HG02943 (cell line): Measurements from ENCODE around the gene CHD3.

Experiments
- ATAC-seq: cut with Tn5 transposase; IDR thresholded peaks from one replicate; pipeline ENCODE4 v1.9.1; 2021; ENCODE audit warnings: mild to moderate bottlenecking, low read depth, moderate library complexity; ENCODE audit not compliant: unreplicated experiment

CHD3 gene

GRCh38 chr17:7959503-7960253 lies 71.1 kb downstream of the CHD3 start:
- no peak for ATAC-seq

- no peak for ATAC-seq
Observed at GRCh38 chr17:7961421-7961820, 72.8 kb downstream of the CHD3 start.
